Activated CD8-positive, alpha-beta memory T cell treated with anti-CD3 and anti-CD28 coated beads for 48 hours (primary cell): ENCODE data around the gene ACBD6.

Source experiments
- DNase-seq, 3 experiments: peaks; one replicate each; pipeline ENCODE4 v3.0.0-alpha.2; 2020; ENCODE audit warnings: low read depth in 2 of 3, low spot score in 2 of 3

Gene ACBD6

DNA sequence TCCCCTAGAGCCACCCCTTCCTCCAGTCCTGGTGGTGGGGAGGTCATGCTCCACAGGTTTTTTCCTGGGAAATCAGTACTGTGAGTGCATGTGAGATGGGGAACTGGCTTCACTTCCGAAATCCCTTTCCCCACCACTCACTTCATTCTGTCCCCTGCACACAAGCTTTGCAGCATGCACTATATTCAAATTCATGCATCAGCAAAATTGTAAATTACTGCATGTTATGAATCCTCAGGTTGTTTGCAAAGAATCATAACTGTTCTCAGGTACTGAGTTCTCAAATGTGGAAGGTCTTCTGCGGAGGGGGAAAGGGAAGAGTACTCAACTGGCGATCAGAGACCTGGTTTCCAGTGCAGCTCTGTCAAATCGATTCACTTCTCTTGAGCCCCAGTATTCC, 230.0 kb downstream of the ACBD6 start:
- DNase-seq = no peak

DNA sequence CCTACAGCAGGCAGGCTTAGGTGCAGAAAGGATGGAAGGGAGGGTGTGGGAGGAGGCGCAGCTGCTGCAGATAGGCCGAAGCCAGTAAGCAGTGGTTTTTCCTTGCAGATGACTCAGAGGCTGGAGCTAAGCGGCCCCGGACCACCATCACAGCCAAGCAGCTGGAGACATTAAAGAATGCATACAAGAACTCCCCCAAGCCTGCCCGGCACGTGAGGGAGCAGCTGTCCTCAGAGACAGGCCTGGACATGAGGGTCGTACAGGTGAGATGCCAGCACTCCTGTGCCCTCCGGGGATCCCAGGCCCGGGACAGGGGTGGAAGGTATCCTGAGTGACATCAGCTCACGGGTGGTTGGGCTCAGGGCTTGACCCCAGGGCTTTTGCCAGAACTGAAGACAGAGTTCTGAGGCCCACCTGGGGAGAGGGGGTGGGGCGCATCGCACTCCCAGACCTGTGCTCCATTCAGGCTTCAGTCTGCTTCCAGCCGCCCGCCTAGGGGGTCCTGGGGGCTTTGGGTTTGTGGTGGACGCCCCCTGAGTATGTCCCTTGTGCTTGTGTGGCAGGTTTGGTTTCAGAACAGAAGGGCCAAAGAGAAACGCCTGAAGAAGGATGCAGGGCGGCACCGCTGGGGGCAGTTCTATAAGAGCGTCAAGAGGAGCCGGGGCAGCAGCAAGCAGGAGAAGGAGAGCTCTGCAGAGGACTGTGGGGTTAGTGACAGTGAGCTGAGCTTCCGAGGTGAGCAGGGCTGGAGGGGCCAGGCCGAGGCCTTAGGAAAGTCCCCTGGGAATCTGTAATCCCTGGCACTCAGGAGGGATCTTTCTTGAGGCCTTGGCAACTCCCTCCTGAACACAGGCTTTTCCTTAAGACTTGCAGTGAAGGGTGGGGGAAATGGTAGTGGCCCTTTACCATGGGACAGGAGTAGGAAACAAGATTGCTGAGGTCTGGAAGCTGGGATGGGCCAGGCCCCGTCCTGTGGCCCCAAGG, 230.8 kb downstream of the ACBD6 start:
- no peak for DNase-seq

DNA sequence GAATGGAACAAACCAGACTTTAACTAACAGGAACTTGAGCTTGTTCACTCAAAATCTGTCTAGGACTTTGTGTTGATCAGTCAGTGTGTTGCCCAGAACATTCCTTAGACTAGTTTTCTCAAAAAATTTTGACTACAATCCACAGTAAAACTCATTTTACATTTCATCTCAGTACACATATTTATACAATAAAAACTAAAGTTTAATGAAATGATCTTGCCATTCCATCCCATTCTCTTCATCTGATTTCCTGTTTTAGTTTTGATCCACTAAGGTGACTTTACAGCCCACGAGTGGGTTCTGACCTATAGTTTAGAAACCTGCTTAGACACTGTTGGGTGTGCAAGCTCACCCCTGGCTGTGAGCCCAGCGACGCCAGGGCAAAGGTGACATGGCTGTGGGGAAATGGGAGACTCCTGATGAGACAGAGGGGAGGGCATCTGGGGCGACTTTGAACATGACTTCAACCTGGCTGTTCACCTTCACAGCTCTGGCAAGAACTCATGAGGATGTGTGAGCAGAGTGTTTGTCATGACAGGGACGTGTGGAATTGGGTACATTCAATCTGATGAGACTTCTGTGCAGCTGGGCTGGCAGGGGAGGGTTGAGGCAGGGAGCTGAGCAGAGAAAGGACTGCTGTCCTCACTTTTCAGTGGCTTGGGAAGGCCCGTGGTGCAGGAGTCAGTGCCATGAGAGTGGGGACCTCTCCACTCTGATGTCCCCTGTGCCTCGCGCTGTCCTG, 231.7 kb downstream of the ACBD6 start:
- DNase-seq = no peak

DNA sequence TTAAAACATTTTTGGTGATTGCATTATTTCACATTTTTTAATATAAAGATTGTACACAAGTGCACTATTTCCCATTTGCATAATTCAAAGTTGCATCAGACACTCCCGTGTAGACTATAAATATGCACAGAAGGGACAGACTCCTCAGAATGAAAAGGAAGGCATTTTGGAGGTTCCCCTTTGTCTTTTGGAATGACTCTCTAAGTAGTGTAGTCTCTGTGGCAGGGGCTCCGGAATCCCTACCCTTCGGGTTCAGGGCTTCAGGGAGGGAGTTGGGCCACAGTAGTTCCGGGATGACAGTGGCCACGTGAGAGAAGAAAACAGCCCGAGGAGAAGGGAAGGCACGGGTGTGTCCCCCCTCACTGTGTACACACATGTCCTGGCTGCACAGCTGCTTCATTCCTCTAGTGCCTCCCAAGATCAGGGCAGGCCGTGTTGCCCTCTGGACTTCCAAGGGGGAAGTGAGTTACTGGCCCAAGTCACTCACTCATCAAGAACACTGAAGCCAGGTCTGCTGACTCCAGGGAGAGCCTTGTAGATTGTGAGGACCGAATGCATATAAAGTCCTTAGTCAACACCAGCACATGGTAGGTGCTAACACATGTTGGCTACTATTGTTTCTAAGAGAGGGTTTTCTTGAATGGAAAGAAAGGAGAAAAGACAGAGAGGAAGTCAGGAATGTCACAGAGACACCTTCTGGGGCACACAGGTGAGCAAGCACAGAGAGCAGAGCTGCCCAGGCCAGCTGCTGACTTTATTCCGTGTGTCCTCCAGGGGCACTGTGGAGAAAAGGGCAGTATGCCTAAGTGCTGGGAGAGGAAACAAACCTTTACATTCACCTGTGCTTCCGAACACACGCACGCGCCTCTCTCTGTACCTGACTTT, 232.5 kb downstream of the ACBD6 start:
- DNase-seq = no peak

DNA sequence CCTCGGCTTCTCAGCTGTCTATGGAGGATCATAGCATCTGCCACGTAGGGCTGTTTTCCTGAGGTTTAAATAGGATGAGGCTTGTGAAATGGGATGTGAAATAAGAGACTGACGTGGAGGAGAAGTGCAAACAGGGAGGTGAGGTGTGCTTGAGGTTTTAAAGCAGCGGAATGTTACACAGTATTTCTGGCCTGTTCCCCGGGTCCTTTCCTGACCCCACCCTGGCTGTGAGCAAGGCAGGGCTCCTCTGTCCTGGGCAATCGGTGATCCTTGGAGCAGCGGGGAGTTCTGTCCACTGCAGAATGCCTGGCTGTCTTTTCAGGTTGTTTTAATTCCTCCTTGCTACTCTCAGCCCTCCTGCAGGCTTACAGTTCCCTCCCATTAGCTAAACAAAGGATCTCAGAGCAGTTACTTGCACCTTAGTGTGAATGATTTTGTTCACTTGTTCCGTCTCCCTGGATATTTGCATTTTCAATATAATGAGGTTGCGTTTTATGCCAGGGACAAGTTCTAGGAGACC, 233.8 kb downstream of the ACBD6 start:
- no peak for DNase-seq

DNA sequence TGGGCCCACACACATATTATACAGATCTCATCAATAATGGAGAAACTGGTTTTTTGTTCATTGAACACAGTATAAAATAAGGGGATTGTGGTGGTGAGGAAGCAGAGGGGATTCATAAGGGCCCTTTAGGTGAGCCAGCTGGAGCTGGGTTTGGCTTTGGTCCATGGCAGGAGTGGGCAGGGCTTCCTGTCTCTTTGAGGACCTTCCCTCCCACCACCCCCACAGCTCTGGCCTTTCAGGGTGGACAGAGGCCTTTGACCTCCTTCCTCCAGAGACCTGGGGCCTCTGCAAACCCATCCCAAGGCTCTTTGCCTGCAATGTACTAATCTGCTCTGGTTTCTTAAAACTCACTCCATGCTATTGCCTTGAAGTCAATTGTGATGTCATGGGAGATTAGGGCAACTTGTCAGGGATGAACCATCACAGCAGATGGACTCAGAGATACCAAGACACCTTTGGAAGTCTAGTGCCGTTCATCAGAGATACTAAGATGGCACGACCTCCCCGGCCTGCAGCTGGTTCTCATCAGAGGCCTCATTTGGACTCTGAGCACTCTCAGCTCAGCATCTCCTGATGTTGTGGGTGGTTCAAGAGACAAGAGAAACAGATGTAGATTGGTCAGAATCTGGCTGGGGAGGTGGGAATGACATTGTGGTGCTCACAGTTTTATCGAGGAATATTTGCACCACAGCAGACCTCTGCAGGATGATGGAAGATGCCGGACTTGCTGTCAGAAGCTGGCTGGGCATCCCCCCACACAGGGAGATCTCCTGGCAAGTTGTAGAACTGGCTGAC, 234.4 kb downstream of the ACBD6 start:
- no peak for DNase-seq

DNA sequence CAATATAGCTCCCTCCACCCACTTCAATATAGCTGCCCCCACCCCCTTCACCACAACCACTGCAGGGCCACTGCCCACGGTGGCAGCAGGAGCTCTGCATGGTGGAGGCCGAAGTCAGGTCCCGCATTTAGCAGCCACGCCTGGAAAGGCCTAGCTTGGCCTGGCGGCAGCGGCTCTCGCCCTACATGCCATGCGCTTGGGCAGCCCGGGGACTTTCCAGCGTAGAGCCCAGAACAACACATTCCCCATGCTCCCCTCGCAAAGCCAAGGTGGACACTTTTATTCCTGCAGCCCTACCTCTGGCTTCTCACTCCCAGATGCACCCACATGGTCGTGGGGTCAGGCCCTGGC, 235.2 kb downstream of the ACBD6 start:
- no peak for DNase-seq

DNA sequence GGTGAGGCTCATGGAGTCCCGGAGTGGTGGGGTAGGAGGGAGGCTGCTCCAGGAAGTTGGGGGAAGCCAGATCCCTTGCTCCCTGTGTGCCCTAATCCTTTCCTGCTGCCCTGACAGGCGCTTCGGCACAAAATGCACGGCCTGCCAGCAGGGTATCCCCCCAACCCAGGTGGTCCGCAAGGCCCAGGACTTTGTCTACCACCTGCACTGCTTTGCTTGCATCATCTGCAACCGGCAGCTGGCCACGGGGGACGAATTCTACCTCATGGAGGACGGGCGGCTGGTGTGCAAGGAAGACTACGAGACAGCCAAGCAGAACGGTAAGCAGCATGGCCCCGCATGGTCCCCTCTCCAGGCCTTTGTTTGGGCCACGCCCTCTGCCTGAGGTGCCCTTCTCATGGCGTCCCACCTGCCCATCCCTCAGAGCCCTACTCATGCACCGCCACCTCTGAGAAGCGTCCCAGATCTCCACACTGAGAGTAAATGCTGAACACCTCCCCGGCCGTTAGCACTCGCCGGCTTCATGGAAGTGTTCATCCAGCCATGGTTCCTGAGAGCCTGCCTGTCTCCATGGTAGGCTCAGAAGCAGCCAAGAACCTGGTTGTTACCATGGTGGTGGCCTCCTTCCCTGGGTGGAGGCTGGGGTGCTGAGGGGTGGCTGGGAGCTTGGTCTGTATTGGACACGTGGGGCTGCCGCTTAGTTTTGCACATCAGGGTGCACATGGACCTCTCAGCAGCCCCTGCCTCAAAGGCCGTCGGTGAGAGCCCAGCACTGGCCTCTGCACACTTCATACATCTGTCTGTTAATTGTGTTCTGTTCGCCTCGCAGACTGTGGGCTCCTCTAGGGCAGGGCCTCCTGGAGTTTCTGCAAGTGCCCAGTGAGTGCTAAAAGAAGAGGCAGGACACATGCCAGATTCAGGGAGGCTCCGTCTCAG, 235.8 kb downstream of the ACBD6 start:
- no peak for DNase-seq

DNA sequence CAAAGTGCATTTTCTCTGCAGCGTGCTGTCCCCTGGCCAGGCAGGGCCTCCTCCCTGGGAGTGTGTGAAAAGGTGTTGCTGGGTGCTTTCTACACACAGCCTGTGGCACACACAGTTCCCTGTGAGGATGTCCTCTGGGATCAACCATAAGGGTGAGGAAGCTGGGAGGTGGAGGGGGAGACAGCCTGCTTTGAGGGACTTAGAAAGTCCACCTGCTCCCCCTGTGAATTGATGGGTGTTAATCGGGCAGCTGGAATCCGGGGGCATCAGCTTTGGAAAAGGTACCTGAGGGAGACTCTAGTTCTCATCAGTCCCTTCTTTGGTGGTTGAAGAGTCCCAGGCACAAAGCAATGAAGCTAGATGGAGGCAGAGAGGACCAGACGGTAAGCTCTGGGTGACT, 236.5 kb downstream of the ACBD6 start:
- no peak for DNase-seq

DNA sequence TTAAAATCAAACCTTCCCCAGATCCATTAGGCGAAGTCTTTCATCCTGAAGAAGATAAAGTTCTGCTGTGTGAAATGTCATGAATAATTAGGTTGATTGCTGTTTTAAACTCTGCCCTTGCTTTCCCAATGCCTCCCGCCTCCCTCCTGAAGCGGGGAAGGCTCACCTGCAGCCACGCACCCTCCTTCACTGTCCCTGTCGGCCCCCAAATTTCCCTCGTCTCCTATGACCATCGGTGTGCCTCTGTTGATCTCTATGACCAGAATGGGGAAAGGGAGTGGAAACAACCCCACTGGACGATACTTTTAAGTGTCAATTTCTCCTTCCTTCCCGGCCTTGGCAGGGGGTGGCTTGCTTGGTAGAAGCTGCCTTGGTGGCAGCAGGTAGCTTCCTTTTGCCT, 237.2 kb downstream of the ACBD6 start:
- no peak for DNase-seq

DNA sequence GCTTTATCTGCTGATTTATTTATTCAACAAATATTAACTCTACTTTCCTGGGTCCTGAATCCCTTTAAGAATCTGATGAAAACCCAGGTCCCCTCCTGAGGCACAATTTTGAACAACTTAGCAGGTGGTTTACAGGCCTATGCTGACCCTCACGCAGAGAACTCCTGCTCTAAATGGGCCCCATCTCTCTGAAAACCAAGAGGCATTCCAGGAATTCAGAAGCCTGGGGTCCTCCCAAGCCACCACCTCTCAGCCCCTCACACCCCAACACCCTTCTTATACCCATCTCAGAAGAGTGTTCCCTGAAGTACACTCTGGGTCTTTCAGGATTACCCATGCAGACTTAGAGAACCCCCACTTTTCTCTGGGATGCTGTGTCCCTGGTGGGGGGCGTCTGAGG, 237.8 kb downstream of the ACBD6 start:
- no peak for DNase-seq

DNA sequence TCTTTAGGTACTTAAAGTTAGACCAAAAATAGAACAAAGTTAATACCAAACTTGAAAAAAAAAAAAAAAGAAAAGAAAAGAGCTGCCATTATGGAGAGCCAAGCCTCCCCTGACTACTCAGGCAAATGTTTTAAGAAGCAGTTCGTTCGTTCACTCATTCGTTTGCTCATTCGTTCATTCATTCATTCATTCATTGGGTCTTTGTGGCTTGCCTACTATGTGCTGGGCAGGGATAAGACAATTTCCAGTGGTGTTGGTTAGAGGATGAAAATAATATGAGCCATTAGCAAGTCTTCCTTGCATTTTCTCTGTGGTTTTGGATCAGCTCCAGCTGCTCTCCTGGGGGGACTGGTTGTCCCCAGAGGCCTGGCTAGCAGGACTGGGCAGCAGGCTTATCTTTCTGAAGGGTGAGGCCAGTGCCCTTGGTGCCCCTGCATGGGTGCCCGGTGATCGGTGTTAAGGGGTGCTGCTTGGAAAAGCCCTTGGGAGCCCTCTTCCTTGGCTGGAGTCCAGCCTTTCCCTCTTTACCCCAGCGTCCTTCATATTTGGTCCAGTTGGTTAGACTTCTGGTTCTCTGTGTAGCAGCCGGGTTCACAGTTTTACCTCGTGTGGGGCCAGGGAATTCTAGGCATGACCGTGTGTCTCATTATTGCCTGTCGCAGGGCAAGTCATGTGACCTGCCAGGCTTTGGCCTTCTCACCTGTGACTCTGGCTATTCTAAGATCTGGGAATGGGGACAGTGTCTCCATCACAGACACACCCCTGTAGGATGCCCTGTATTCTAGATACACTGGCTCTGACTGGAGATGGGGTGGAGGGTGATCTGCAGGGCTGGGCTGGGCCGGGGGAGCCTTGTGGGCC, 239.5 kb downstream of the ACBD6 start:
- DNase-seq = no peak

DNA sequence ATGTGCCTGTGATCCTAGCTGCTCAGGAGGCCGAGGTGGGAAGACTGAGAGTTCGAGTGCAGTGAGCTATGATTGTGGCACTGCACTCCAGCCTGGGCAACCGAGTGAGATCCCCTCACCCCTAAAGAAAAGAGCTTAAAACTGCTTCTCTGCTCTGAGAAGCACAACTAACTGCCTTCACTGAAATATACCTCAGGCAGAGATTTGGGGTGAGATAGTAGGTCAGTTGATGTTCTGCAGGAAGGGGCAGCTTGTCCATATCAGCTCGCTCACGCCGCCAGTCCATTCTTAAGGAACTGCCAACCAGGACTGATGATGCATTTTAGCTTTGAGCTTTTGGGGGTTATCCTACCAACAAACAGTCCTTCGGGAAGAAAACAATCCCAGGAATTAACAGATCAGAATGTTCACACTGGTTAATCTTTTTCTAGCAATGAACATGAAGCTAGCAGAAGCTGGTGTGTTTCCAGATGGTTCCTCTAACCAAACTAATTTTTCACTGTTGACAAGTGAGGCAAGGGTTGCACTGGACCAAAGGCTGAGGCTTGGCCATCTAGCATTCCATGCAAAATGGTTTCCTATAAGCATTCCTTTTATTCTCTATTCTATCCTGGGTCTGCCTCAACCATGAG, 240.7 kb downstream of the ACBD6 start:
- DNase-seq = no peak

DNA sequence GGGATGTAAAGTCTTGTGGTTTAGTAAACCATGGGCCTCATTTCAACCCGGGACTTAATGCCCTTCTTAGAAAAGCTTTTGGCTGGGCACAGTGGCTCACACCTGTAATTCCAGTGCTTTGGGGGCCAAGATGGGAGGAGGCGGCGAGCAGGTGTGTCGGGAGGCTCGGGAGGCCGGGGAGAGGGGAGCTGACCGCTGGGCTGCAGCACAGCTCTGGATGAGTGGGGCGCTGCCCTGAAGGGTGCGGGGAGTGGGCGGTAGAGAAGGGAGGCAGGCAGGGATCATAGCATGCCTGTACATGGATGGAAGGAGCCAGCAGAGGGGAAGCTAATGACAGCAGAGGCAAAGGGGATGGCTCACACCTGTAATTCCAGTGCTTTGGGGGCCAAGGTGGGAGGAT, 241.3 kb downstream of the ACBD6 start:
- DNase-seq = no peak

DNA sequence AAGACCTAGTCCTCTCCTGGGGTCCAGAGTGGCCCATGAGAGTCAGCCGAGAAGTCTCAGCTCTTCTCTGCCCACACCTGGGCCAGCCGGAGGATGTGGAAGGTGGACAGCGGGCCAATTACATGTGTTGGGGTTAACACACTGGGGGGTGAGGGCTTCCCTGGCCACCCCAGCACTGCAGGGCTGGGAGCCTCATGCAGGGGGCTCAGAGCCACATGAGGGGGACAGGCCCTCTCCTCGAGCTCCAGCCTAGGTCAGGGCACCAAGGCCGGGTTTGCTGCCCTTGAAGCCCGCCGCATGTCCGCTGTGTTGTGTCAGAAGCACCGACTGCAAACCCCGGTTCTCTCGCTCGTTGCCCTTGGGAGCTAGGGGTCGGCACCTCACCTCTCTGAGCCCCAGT, 241.8 kb downstream of the ACBD6 start:
- DNase-seq = no peak

DNA sequence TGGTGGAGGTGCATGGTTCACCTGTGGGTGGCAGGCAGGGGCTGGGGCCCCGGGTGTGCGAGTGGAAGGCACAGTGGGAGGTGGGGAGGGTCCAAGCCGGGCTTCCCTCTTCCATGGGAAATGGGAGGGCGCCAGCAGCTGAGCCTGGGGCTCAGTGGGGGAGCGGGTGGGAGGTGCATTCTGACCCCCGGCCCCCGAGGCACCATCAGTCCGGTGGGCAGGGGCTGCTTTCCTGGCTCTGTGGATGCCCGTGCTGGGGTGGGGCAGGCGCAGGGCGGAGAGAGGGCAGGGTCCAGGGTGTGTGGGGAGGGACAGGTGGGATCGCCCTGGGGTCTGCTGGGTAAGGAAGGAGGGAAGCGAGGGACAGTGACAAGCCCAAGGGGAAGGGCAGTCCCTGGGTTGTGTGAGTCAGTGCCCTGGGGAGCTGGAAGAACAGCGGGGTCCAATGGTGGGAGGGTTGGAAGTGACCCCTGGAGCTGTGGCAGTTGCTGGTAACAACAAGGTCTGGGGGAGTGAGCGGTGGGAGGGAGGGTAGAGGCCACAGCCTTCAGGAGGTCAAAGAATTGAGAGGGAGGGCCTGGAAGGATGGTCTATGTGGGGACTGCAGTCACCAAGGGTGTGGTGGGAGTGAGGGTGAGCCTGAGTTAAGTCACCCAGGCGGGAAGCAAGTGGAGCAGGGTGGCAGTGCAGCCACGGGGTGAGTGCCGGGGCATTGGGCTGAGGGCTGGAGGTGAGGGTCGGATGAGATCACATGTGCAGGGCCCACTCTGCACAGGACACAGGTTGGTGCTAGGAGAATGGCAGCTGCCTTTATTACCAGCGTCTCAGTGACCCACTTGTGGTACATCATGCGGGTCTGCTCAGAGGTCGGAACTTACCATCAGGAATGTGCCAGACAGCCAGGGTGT, 242.7 kb downstream of the ACBD6 start:
- no peak for DNase-seq

DNA sequence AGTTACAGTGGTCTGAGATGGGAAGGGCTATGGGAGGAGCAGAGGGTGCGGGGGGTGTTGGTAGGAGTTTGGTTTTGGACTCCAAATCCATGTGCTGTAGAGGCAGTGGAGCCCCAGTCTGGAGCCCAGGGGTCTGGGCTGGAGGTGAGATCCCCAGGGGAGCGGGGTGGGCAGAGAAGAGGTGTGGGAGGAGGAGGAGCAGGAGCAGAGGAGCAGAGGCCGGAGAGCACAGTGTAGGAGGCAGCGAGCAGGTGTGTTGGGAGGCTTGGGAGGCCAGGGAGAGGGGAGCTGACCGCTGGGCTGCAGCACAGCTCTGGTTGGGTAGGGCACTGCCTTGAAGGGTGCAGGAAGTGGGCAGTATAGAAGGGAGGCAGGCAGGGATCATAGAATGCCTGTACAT, 243.4 kb downstream of the ACBD6 start:
- DNase-seq = no peak
